ENCODE data around the gene ABR.
"Not testable (repeated sequence)": the region's sequence is repeated elsewhere in the genome, so short reads cannot be mapped to it uniquely, and the experiment has no call there.

The ABR gene

GRCh38 chr17:1145311-1145986 lies 34.3 kb downstream of the ABR start:
- no peak for DNase-seq

- DNase-seq = peak; percentile 38
Observed at GRCh38 chr17:1144162-1144561, 35.6 kb downstream of the ABR start.

- no peak for DNase-seq
Observed at GRCh38 chr17:1143573-1143972, 36.2 kb downstream of the ABR start.

- DNase-seq = no peak
Observed at GRCh38 chr17:1142561-1142971, 37.2 kb downstream of the ABR start.

- no peak for DNase-seq
Observed at GRCh38 chr17:1137465-1137894, 42.3 kb downstream of the ABR start.

GRCh38 chr17:1136748-1137147 lies 43.0 kb downstream of the ABR start:
- DNase-seq = no peak

- DNase-seq = no peak
Observed at GRCh38 chr17:1134634-1135324, 45.0 kb downstream of the ABR start.

- no peak for DNase-seq
Observed at GRCh38 chr17:1130191-1130590, 49.6 kb downstream of the ABR start.

- not testable (repeated sequence) for DNase-seq
Observed at GRCh38 chr17:1128463-1128862, 51.3 kb downstream of the ABR start.

- no peak for DNase-seq
Observed at GRCh38 chr17:1126801-1127550, 52.8 kb downstream of the ABR start.

GRCh38 chr17:1126250-1126797 lies 53.5 kb downstream of the ABR start:
- DNase-seq = no peak

GRCh38 chr17:1125788-1126145 lies 54.0 kb downstream of the ABR start:
- DNase-seq = no peak

- no peak for DNase-seq
Observed at GRCh38 chr17:1124896-1125787, 54.6 kb downstream of the ABR start.

- no peak for DNase-seq
Observed at GRCh38 chr17:1123921-1124715, 55.7 kb downstream of the ABR start.

- no peak for DNase-seq
Observed at GRCh38 chr17:1123393-1123831, 56.4 kb downstream of the ABR start.

- DNase-seq = peak; percentile 78
Observed at GRCh38 chr17:1122533-1123392, 57.0 kb downstream of the ABR start.

- not testable (repeated sequence) for DNase-seq
Observed at GRCh38 chr17:1121442-1121817, 58.4 kb downstream of the ABR start.

- no peak for DNase-seq
Observed at GRCh38 chr17:1120596-1121441, 59.0 kb downstream of the ABR start.

GRCh38 chr17:1119924-1120323 lies 59.9 kb downstream of the ABR start:
- no peak for DNase-seq

GRCh38 chr17:1116602-1117001 lies 63.2 kb downstream of the ABR start:
- no peak for DNase-seq
